Activated naive CD4-positive, alpha-beta T cell treated with anti-CD3 and anti-CD28 coated beads, Interleukin-2, amount 50 U/mL, for 72 hours (primary cell): ENCODE data around the gene PEPD. TPM values are rescaled to one million over a fixed set of nuclear protein-coding genes. Genes with fewer than 3 reads are reported as not detected.

Experiments
- ATAC-seq, 2 donors: fragments of 150-1000 bp; cut with Tn5 transposase; 2 replicates each; pipeline ENCODE4 v1.10.0; 2021; ENCODE audit warnings: mild to moderate bottlenecking in 2 of 2, moderate library complexity in 2 of 2
- DNase-seq, 2 donors: peaks; one replicate each; pipeline ENCODE4 v3.0.0; 2021 to 2022; ENCODE audit warnings: low spot score in 2 of 2
- H3K27ac Mint-ChIP-seq, 2 donors: one replicate each; pipeline ENCODE4 v1.8.0; 2022; ENCODE audit warnings: mild to moderate bottlenecking in 2 of 2, mixed read lengths in 2 of 2
- H3K36me3 Mint-ChIP-seq, 2 donors: one replicate each; pipeline ENCODE4 v1.8.0; 2022; ENCODE audit warnings: mixed read lengths in 2 of 2
- H3K9me3 Mint-ChIP-seq, 2 donors: one replicate each; pipeline ENCODE4 v1.8.0; 2022; ENCODE audit warnings: mixed read lengths in 2 of 2
- total RNA-seq, 2 donors: library from RNA; stranded (reverse); gene quantifications; one replicate each; pipeline ENCODE4 v1.2.3, GENCODE V29; 2022

The PEPD gene
- total RNA-seq, 2 donors from 2014 or later: 27.9 to 35.2 TPM

DNA sequence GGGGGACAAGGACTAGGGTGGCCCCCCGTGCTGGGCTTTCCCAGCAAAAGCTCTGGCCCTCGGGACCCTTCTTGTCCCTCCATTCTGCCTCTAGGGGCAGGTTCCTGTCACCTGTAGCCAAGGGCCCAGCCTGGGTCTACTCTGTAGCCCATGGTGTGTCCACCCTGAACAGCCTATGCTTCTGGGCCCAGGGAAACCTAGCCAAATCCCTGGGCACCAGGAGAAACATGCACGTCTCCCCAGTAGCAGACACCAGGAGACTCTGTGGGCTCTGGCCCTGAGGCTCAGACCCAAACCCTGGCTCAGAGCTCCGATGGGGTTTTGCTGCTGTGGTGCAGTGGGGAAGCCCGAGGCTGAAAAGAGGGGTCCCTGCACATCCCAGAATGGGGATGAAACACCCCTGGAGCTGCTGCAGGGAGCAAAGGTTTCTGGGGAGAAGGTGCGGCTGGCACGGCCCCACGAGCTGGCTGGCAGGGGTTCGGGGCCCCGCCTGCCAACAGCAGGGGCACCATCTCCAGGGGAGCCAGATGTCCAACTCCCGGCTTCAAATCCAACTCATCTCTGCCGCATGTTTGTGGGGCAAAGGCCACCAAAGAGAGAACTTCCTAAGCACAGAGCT lies 129.9 kb downstream of the PEPD start:
- ATAC-seq: no peak
- Mint-ChIP-seq H3K36me3 (no peaks in the 10 kb centered on the region), H3K27ac (no peak overlapping the region), H3K9me3 (no peaks in the 10 kb centered on the region)
- DNase-seq: no peak

GRCh38 chr19:33390908-33391630 lies 130.5 kb downstream of the PEPD start:
- no peak overlapping the region for H3K27ac Mint-ChIP-seq
- ATAC-seq (no peak), DNase-seq (peak in 1 of 2 donors; percentile 49)
- no peaks in the 10 kb centered on the region for H3K9me3 Mint-ChIP-seq
- H3K36me3 Mint-ChIP-seq: no peaks in the 10 kb centered on the region

- ATAC-seq (no peak), DNase-seq (peak in 1 of 2 donors; percentile 35)
- Mint-ChIP-seq H3K27ac (no peak overlapping the region), H3K36me3 (no peaks in the 10 kb centered on the region), H3K9me3 (no peaks in the 10 kb centered on the region)
These were observed 131.3 kb downstream of the PEPD start for GRCh38 chr19:33390101-33390907.

- DNase-seq (peak in 1 of 2 donors; percentile 42), ATAC-seq (no peak)
- no peak overlapping the region for H3K27ac Mint-ChIP-seq
- no peaks in the 10 kb centered on the region for H3K36me3 Mint-ChIP-seq
- no peaks in the 10 kb centered on the region for H3K9me3 Mint-ChIP-seq
These were observed 132.0 kb downstream of the PEPD start for GRCh38 chr19:33389421-33390100.

GRCh38 chr19:33388725-33389420 lies 132.7 kb downstream of the PEPD start:
- Mint-ChIP-seq H3K27ac (no peak overlapping the region), H3K36me3 (no peaks in the 10 kb centered on the region), H3K9me3 (no peaks in the 10 kb centered on the region)
- ATAC-seq: no peak
- peak in 1 of 2 donors; percentile 45 for DNase-seq

GRCh38 chr19:33388231-33388724 lies 133.3 kb downstream of the PEPD start:
- DNase-seq: peak in 1 of 2 donors; percentile 43
- Mint-ChIP-seq H3K36me3 (no peaks in the 10 kb centered on the region), H3K9me3 (no peaks in the 10 kb centered on the region), H3K27ac (no peak overlapping the region)
- no peak for ATAC-seq

- DNase-seq (peak in 1 of 2 donors; percentile 50), ATAC-seq (no peak)
- Mint-ChIP-seq H3K9me3 (no peaks in the 10 kb centered on the region), H3K27ac (no peak overlapping the region), H3K36me3 (no peaks in the 10 kb centered on the region)
These were observed 134.0 kb downstream of the PEPD start for GRCh38 chr19:33387351-33388230.

- Mint-ChIP-seq H3K9me3 (no peaks in the 10 kb centered on the region), H3K27ac (no peak overlapping the region), H3K36me3 (no peaks in the 10 kb centered on the region)
- ATAC-seq: no peak
- DNase-seq: peak in 1 of 2 donors; percentile 47
These were observed 135.2 kb downstream of the PEPD start for GRCh38 chr19:33386361-33386858.

GRCh38 chr19:33385956-33386355 lies 135.6 kb downstream of the PEPD start:
- DNase-seq (no peak), ATAC-seq (no peak)
- Mint-ChIP-seq H3K36me3 (no peaks in the 10 kb centered on the region), H3K27ac (no peak overlapping the region), H3K9me3 (no peaks in the 10 kb centered on the region)

DNA sequence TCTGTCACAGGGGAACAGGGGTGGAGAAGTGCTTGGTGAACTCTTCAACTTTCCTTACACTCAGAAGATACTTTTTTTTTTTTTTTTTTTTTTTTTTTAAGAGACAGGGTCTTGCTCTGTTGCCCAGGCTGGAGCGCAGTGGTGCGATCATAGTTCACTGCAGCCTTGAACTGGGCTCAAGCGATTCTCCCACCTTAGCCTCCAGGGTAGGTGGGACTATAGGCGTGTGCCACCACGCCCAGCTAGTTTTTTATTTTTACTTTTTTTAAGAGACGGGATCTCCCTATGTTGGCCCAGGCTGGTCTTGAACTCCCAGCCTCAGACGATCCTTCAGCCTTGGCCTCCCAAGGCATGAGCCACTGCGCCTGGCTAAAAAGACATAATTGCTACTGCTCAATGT lies 136.6 kb downstream of the PEPD start:
- H3K36me3 Mint-ChIP-seq: no peaks in the 10 kb centered on the region
- H3K27ac Mint-ChIP-seq: no peak overlapping the region
- no peaks in the 10 kb centered on the region for H3K9me3 Mint-ChIP-seq
- DNase-seq: no peak
- no peak for ATAC-seq

DNA sequence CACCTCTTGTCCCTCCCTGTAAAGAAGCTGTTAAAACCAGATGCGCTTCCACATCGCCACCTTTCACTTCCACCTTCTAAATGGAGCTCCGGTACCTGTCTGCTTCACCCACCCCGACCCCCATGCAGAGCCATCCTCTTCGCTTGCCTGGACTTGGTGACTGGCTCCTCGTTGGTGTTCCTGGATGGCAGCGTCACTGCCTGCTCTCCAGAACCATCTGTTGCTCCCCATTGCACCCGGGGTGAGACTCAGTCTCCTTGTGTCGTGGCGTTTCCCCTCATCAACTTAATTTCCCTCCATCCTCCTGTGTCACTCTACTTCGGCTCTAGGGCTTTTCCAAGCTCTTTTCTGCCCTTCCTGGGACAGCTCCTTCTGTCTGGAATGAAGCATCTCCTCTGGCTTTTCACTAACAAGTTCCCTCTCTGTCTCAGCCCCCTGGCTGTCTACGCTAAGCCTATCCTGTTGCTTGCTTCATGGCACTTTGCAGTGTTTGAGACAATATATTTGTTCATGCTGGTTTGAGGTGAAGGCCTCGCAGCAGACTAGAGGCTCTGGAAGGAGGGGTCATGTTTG lies 137.8 kb downstream of the PEPD start:
- peaks cover 0 to 6% of the 10 kb centered on the region in 2 donors for H3K36me3 Mint-ChIP-seq
- DNase-seq: peak in 1 of 2 donors; percentile 28
- ATAC-seq: no peak
- no peaks in the 10 kb centered on the region for H3K9me3 Mint-ChIP-seq
- H3K27ac Mint-ChIP-seq: peak overlapping the region in 1 of 2 donors; percentile 57

GRCh38 chr19:33382982-33383381 lies 138.6 kb downstream of the PEPD start:
- Mint-ChIP-seq H3K27ac (no peak overlapping the region), H3K9me3 (no peaks in the 10 kb centered on the region), H3K36me3 (peaks cover 0 to 12% of the 10 kb centered on the region in 2 donors)
- ATAC-seq (no peak), DNase-seq (no peak)

DNA sequence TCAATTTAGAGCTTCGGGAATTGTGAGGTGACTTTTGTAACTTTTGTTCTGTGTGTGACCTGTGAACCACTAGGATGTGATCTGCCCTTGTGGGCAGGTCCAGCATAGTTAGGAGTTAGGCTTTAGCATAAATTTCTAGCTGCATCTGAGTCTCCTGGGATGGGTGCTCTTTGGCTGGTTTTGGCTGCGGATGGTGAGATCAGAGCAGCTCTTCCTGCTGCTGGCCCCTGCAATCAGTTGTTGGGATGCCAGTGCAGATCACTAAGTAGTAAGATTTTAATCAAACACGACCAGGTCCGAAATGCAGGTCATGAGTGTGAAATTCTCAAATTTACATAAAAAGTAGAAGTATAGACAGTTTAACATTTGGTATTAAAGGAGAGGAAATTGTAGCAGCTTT lies 139.6 kb downstream of the PEPD start:
- Mint-ChIP-seq H3K9me3 (no peaks in the 10 kb centered on the region), H3K27ac (peak overlapping the region in 1 of 2 donors; percentile 20), H3K36me3 (peaks cover 0 to 12% of the 10 kb centered on the region in 2 donors)
- DNase-seq (no peak), ATAC-seq (no peak)

GRCh38 chr19:33381101-33381500 lies 140.5 kb downstream of the PEPD start:
- Mint-ChIP-seq H3K9me3 (no peaks in the 10 kb centered on the region), H3K27ac (peak overlapping the region in 1 of 2 donors; percentile 6), H3K36me3 (peaks cover 0 to 12% of the 10 kb centered on the region in 2 donors)
- ATAC-seq: no peak
- DNase-seq: no peak
